Measurements from ENCODE around the gene CYP4A22. TPM values are rescaled to one million over a fixed set of nuclear protein-coding genes. Genes with fewer than 3 reads are reported as not detected.

Gene CYP4A22
- total RNA-seq, 1 donor from 2014 or later: not detected

GRCh38 chr1:47178654-47179016 is 41.4 kb downstream of the CYP4A22 start:
- H3K9me3 ChIP-seq (ENCODE audit: control insufficient read depth in 3 of 3, low read length in 3 of 3): no peaks in the 10 kb centered on the region
- H3K4me3 ChIP-seq (ENCODE audit: low read length in 3 of 3): peak overlapping the region in 2 of 3 donors; percentile 73 to 82
- H3K9ac ChIP-seq (ENCODE audit: low read depth in 1 of 3, low read length in 3 of 3): peak overlapping the region in 2 of 3 donors; percentile 13 to 80
- no peaks in the 10 kb centered on the region for H3K36me3 ChIP-seq (ENCODE audit: control insufficient read depth in 3 of 3, insufficient read depth in 3 of 3, low read length in 3 of 3)
- no peak overlapping the region for H3K27ac ChIP-seq (ENCODE audit: low read depth, low read length)
- peaks cover 9 to 27% (median 23%) of the 10 kb centered on the region in 3 donors for H3K27me3 ChIP-seq (ENCODE audit: control insufficient read depth in 3 of 3, insufficient read depth in 3 of 3, low read length in 3 of 3)
- H3K4me1 ChIP-seq (ENCODE audit: control insufficient read depth in 3 of 3, insufficient read depth in 3 of 3, low read length in 3 of 3): peaks cover 12 to 19% (median 16%) of the 10 kb centered on the region in 3 donors

- Histone ChIP-seq H3K27ac (ENCODE audit: low read depth, low read length) (no peak overlapping the region), H3K36me3 (ENCODE audit: control insufficient read depth in 3 of 3, insufficient read depth in 3 of 3, low read length in 3 of 3) (no peaks in the 10 kb centered on the region), H3K27me3 (ENCODE audit: control insufficient read depth in 3 of 3, insufficient read depth in 3 of 3, low read length in 3 of 3) (peaks cover 9 to 29% (median 24%) of the 10 kb centered on the region in 3 donors), H3K4me1 (ENCODE audit: control insufficient read depth in 3 of 3, insufficient read depth in 3 of 3, low read length in 3 of 3) (peaks cover 12 to 19% (median 16%) of the 10 kb centered on the region in 3 donors), H3K4me3 (ENCODE audit: low read length in 3 of 3) (peak overlapping the region; percentile 73 to 82 (median 75)), H3K9me3 (ENCODE audit: control insufficient read depth in 3 of 3, low read length in 3 of 3) (no peaks in the 10 kb centered on the region), H3K9ac (ENCODE audit: low read depth in 1 of 3, low read length in 3 of 3) (peak overlapping the region; percentile 60 to 80 (median 73))
Measured at GRCh38 chr1:47179017-47179987, 42.1 kb downstream of the CYP4A22 start.

- Histone ChIP-seq H3K9ac (ENCODE audit: low read depth in 1 of 3, low read length in 3 of 3) (peak overlapping the region in 2 of 3 donors; percentile 33 to 60), H3K4me3 (ENCODE audit: low read length in 3 of 3) (peak overlapping the region in 2 of 3 donors; percentile 73 to 82), H3K9me3 (ENCODE audit: control insufficient read depth in 3 of 3, low read length in 3 of 3) (no peaks in the 10 kb centered on the region)
Measured at GRCh38 chr1:47179988-47180563, 42.8 kb downstream of the CYP4A22 start.

DNA sequence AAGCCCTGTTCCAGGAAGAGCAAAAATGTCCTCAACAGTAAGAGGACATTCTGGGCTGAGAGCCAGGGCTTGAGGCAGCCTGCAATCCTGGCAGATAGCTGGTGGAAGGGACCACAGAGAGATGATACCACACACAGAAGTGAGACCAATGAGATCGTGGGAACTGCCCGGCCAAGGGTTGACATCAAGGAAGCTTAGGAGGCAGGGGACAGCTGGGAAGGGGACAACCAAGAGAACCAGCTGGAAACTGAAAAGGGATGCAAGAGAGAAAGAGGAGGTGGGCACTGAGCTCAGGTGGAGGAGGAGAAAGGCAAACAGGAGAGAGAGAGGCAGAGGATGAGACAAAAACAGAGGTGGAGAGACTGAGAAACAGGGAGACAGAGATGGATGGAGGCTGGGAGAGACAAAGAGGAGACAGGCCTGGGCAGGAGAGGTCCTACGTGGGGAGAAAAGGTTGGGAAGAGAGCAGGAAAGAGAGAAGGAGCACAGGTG is 43.4 kb downstream of the CYP4A22 start:
- Histone ChIP-seq H3K4me1 (ENCODE audit: control insufficient read depth in 3 of 3, insufficient read depth in 3 of 3, low read length in 3 of 3) (peaks cover 12 to 19% (median 16%) of the 10 kb centered on the region in 3 donors), H3K4me3 (ENCODE audit: low read length in 3 of 3) (no peak overlapping the region), H3K9me3 (ENCODE audit: control insufficient read depth in 3 of 3, low read length in 3 of 3) (no peaks in the 10 kb centered on the region), H3K27ac (ENCODE audit: low read depth, low read length) (no peak overlapping the region), H3K27me3 (ENCODE audit: control insufficient read depth in 3 of 3, insufficient read depth in 3 of 3, low read length in 3 of 3) (peaks cover 9 to 29% (median 24%) of the 10 kb centered on the region in 3 donors), H3K9ac (ENCODE audit: low read depth in 1 of 3, low read length in 3 of 3) (no peak overlapping the region), H3K36me3 (ENCODE audit: control insufficient read depth in 3 of 3, insufficient read depth in 3 of 3, low read length in 3 of 3) (no peaks in the 10 kb centered on the region)

More at GRCh38 chr1:47179988-47180563, 42.8 kb downstream of the CYP4A22 start:
- H3K27me3 ChIP-seq (ENCODE audit: control insufficient read depth in 3 of 3, insufficient read depth in 3 of 3, low read length in 3 of 3): peaks cover 9 to 29% (median 24%) of the 10 kb centered on the region in 3 donors
- H3K36me3 ChIP-seq (ENCODE audit: control insufficient read depth in 3 of 3, insufficient read depth in 3 of 3, low read length in 3 of 3): no peaks in the 10 kb centered on the region
- H3K27ac ChIP-seq (ENCODE audit: low read depth, low read length): no peak overlapping the region
- H3K4me1 ChIP-seq (ENCODE audit: control insufficient read depth in 3 of 3, insufficient read depth in 3 of 3, low read length in 3 of 3): peaks cover 12 to 19% (median 16%) of the 10 kb centered on the region in 3 donors

GRCh38 chr1:47181095-47181954 is 44.1 kb downstream of the CYP4A22 start:
- Histone ChIP-seq H3K36me3 (ENCODE audit: control insufficient read depth in 3 of 3, insufficient read depth in 3 of 3, low read length in 3 of 3) (no peaks in the 10 kb centered on the region), H3K27ac (ENCODE audit: low read depth, low read length) (no peak overlapping the region), H3K9ac (ENCODE audit: low read depth in 1 of 3, low read length in 3 of 3) (no peak overlapping the region), H3K4me3 (ENCODE audit: low read length in 3 of 3) (no peak overlapping the region), H3K27me3 (ENCODE audit: control insufficient read depth in 3 of 3, insufficient read depth in 3 of 3, low read length in 3 of 3) (peaks cover 9 to 29% (median 24%) of the 10 kb centered on the region in 3 donors), H3K4me1 (ENCODE audit: control insufficient read depth in 3 of 3, insufficient read depth in 3 of 3, low read length in 3 of 3) (peaks cover 12 to 19% (median 16%) of the 10 kb centered on the region in 3 donors), H3K9me3 (ENCODE audit: control insufficient read depth in 3 of 3, low read length in 3 of 3) (no peaks in the 10 kb centered on the region)

DNA sequence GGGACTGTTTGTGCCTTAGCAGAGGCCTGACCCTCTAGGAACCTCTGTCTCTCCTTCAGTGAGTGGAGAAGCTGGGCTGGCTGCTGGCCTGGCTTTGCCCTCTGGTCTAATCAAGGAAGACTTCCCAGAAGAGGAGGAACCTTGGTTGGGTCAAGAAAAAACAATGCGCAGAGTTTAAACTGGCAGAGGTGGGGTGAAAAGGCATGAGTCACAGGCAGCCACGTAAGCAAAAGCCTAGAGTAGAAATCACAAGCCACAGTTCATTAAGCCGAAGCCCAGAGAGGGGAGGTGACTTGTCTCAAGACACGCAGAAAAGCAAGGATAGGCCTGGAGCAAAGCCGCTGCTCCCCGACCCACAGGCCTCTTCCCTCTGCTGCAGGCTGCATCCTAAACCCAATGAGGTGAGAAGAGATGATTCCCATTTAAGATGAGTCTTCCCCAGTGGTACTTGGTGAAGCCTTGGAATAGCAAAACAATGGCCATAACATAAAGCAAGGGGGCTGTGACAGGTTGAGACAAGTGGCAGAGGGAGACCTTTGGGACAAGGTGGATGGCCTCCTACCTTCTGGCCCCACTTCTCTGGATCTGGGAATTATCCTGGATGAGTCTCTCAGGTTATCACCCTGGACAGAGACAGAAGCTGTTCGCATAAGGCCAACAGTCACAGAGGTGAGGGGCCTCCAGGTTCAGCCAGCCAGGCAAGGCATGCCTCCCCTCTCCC is 44.9 kb downstream of the CYP4A22 start:
- Histone ChIP-seq H3K4me3 (ENCODE audit: low read length in 3 of 3) (no peak overlapping the region), H3K9me3 (ENCODE audit: control insufficient read depth in 3 of 3, low read length in 3 of 3) (no peaks in the 10 kb centered on the region), H3K4me1 (ENCODE audit: control insufficient read depth in 3 of 3, insufficient read depth in 3 of 3, low read length in 3 of 3) (peaks cover 12 to 19% (median 16%) of the 10 kb centered on the region in 3 donors)

DNA sequence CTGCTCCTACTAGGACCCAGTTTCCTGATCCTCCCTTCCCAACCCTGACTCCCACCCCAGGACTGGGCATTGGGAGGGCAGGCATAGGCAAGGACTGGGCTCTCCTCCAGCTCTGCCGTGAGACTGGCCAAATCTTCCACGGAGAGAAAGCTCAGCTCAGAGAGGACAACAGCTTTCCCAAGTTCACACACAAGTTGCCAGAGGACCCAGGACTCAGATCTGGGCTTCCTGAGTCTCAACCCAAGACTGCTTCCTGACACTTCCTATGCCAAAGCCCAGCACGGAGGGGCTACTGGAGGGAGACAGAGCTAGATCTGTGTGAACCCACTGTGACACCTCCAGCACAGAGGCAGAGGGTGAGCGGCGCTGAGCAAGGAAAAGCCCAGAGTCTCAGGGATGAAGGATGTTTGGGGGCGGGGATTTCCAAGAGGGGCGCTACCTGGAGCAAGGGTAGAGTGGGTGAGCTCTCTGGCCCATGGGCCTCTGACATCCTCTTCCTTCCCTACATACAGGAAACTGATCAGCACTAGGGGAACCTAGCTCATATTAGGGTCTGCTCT is 45.5 kb downstream of the CYP4A22 start:
- Histone ChIP-seq H3K27ac (ENCODE audit: low read depth, low read length) (no peak overlapping the region), H3K9ac (ENCODE audit: low read depth in 1 of 3, low read length in 3 of 3) (no peak overlapping the region), H3K27me3 (ENCODE audit: control insufficient read depth in 3 of 3, insufficient read depth in 3 of 3, low read length in 3 of 3) (peaks cover 9 to 29% (median 24%) of the 10 kb centered on the region in 3 donors), H3K4me3 (ENCODE audit: low read length in 3 of 3) (no peak overlapping the region), H3K36me3 (ENCODE audit: control insufficient read depth in 3 of 3, insufficient read depth in 3 of 3, low read length in 3 of 3) (no peaks in the 10 kb centered on the region), H3K9me3 (ENCODE audit: control insufficient read depth in 3 of 3, low read length in 3 of 3) (no peaks in the 10 kb centered on the region), H3K4me1 (ENCODE audit: control insufficient read depth in 3 of 3, insufficient read depth in 3 of 3, low read length in 3 of 3) (peaks cover 12 to 19% (median 16%) of the 10 kb centered on the region in 3 donors)

More for the DNA sequence above, 44.9 kb downstream of the CYP4A22 start:
- Histone ChIP-seq H3K27ac (ENCODE audit: low read depth, low read length) (no peak overlapping the region), H3K27me3 (ENCODE audit: control insufficient read depth in 3 of 3, insufficient read depth in 3 of 3, low read length in 3 of 3) (peaks cover 9 to 29% (median 24%) of the 10 kb centered on the region in 3 donors), H3K36me3 (ENCODE audit: control insufficient read depth in 3 of 3, insufficient read depth in 3 of 3, low read length in 3 of 3) (no peaks in the 10 kb centered on the region), H3K9ac (ENCODE audit: low read depth in 1 of 3, low read length in 3 of 3) (no peak overlapping the region)

DNA sequence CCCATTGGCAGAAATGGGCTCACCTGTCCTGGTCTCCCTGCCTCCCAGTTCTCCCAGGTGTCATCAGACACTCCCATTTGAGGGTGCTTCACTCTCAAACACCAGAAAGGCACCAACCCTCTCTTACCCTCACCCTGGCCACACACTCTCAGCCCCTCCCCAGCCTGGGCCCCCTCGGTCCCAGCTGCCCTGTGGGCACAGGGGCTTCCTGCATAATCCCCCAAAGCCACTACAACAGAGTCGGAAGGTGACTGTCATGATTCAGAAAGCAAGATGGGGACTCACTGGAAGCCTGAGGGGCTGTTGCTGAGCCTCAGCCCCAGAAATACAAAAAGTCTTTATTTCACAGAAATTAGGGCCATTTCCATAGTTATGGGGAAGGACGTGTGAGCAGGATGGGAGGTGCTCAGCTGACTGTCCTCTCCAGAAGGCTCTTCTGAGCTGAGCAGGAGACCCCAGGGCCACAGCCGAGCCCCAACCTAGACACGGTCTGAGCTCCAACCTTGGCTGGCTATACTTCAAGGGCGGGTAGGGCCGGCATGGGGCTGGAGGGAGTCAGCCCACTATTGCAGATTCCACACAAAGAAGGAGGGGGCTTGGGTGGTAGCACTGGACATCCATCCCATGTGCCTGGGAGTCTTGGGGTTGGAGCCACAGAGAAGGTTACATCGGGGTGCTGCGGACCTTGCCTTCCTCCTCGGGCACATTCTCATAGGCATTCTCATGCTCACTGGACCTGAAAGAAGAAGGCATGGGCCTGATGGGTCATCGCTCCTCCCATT is 46.3 kb downstream of the CYP4A22 start:
- H3K9me3 ChIP-seq (ENCODE audit: control insufficient read depth in 3 of 3, low read length in 3 of 3): no peaks in the 10 kb centered on the region

More for the DNA sequence above, 46.3 kb downstream of the CYP4A22 start:
- Histone ChIP-seq H3K9ac (ENCODE audit: low read depth in 1 of 3, low read length in 3 of 3) (no peak overlapping the region), H3K27me3 (ENCODE audit: control insufficient read depth in 3 of 3, insufficient read depth in 3 of 3, low read length in 3 of 3) (peaks cover 9 to 29% (median 24%) of the 10 kb centered on the region in 3 donors), H3K36me3 (ENCODE audit: control insufficient read depth in 3 of 3, insufficient read depth in 3 of 3, low read length in 3 of 3) (no peaks in the 10 kb centered on the region), H3K4me3 (ENCODE audit: low read length in 3 of 3) (no peak overlapping the region), H3K27ac (ENCODE audit: low read depth, low read length) (no peak overlapping the region), H3K4me1 (ENCODE audit: control insufficient read depth in 3 of 3, insufficient read depth in 3 of 3, low read length in 3 of 3) (peaks cover 12 to 18% (median 14%) of the 10 kb centered on the region in 3 donors)
